HG02588 (cell line): ENCODE measurements around the gene GARIN1A.
"Not testable (repeated sequence)": the region's sequence is repeated elsewhere in the genome, so short reads cannot be mapped to it uniquely, and the experiment has no call there.

ENCODE experiments used
- ATAC-seq: cut with Tn5 transposase; IDR thresholded peaks from one replicate; pipeline ENCODE4 v1.9.1; 2021; ENCODE audit warnings: mild to moderate bottlenecking, moderate library complexity; ENCODE audit not compliant: unreplicated experiment

Gene GARIN1A

GRCh38 chr7:128671992-128672391, at the start of gene GARIN1A:
Gene GARIN1A (plus strand): TSS chr7:128672292. CDS start chr7:128672398, 106 bp downstream.
- no peak for ATAC-seq

- not testable (repeated sequence) for ATAC-seq
Measured at GRCh38 chr7:128627124-128627523, 45.0 kb upstream of the GARIN1A start.

- ATAC-seq, result not testable (repeated sequence)
Measured at GRCh38 chr7:128633915-128634314, 38.2 kb upstream of the GARIN1A start.

GRCh38 chr7:128645206-128645605, 26.9 kb upstream of the GARIN1A start:
- ATAC-seq, result not testable (repeated sequence)

GRCh38 chr7:128645844-128646243, 26.2 kb upstream of the GARIN1A start:
- not testable (repeated sequence) for ATAC-seq

GRCh38 chr7:128646877-128647276, 25.2 kb upstream of the GARIN1A start:
- ATAC-seq, result not testable (repeated sequence)

- not testable (repeated sequence) for ATAC-seq
Measured at GRCh38 chr7:128651096-128651495, 21.0 kb upstream of the GARIN1A start.

GRCh38 chr7:128652606-128653005, 19.5 kb upstream of the GARIN1A start:
- not testable (repeated sequence) for ATAC-seq

GRCh38 chr7:128653197-128653596, 18.9 kb upstream of the GARIN1A start:
- ATAC-seq, result not testable (repeated sequence)

GRCh38 chr7:128654080-128654479, 18.0 kb upstream of the GARIN1A start:
- not testable (repeated sequence) for ATAC-seq

GRCh38 chr7:128654501-128654900, 17.6 kb upstream of the GARIN1A start:
- ATAC-seq, result not testable (repeated sequence)

GRCh38 chr7:128658428-128658827, 13.7 kb upstream of the GARIN1A start:
- not testable (repeated sequence) for ATAC-seq

GRCh38 chr7:128660596-128660995, 11.5 kb upstream of the GARIN1A start:
- ATAC-seq, result no peak

- ATAC-seq, result no peak
Measured at GRCh38 chr7:128661446-128661845, 10.6 kb upstream of the GARIN1A start.

GRCh38 chr7:128662091-128662490, 10.0 kb upstream of the GARIN1A start:
- ATAC-seq, result no peak

GRCh38 chr7:128663223-128663622, 8.9 kb upstream of the GARIN1A start:
- not testable (repeated sequence) for ATAC-seq

- ATAC-seq, result no peak
Measured at GRCh38 chr7:128665057-128665456, 7.0 kb upstream of the GARIN1A start.

GRCh38 chr7:128666200-128666599, 5.9 kb upstream of the GARIN1A start:
- ATAC-seq, result no peak

- ATAC-seq, result no peak
Measured at GRCh38 chr7:128672927-128673517, 930 bp downstream of the GARIN1A start.

- ATAC-seq, result no peak
Measured at GRCh38 chr7:128673571-128673970, 1.5 kb downstream of the GARIN1A start.

GRCh38 chr7:128676665-128677064, 4.6 kb downstream of the GARIN1A start:
- ATAC-seq, result no peak

GRCh38 chr7:128679920-128680319, 7.8 kb downstream of the GARIN1A start:
- ATAC-seq, result no peak
